ES-I3 (cell line): ENCODE results near the gene LKAAEAR1.

Experiments used
- H3K36me3 ChIP-seq: 2 replicates; pipeline ENCODE4 v1.6.1; 2013; ENCODE audit warnings: mild to moderate bottlenecking, low read length, control low read depth, moderate library complexity; ENCODE audit not compliant: insufficient read depth
- H3K4me1 ChIP-seq: 2 replicates; pipeline ENCODE4 v1.6.1; 2013; ENCODE audit warnings: mild to moderate bottlenecking, control low read depth, low read length; ENCODE audit not compliant: insufficient read depth
- H3K9ac ChIP-seq: 2 replicates; pipeline ENCODE4 v1.6.1; 2013; ENCODE audit warnings: low read depth, mild to moderate bottlenecking, low read length, moderate library complexity
- H3K9me3 ChIP-seq: 2 replicates; pipeline ENCODE4 v1.6.1; 2013; ENCODE audit warnings: mild to moderate bottlenecking, low read length, moderate library complexity; ENCODE audit not compliant: control insufficient read depth, insufficient read depth

The LKAAEAR1 gene

DNA sequence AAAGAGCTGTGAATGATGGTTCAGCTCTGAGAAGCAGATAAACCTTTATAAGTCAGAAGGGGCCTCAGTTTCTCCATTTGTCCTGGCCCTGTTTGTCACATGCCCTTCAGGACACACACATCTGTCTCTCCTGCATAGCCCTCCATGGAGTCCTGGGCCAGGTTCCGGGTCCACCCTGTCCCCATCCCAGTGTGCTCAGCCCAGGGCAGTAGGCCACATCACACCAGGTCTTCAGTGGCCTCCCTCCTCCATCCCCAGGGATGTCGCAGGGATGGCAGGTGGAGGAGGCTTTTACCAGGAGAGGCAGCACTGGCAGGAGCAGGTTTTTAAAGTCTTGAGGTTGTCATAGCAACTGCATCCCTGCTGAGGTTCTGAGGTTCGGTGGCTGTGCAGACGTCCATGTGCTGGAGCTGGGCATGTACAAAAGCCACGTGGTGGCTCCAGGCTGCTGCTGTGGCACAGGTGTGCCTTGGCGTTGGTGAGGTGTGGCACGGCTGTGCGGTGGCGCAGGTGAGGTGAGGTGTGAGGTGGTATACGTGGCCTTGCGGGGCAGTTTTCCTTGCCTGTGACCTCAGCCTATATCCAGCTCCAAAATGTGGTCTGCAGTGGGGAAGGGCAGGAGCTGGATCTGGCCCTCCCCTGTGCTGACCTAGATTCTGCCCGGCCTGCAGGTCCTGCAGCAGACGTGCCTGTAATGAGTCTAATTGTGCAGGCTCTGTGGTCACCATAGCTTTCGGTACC is 31.1 kb upstream of the LKAAEAR1 start:
- Histone ChIP-seq H3K4me1 (0 out of 2 replicates have a peak, but pooled peaks cover 5% of the 10 kb centered on the region), H3K9ac (no peak overlapping the region), H3K9me3 (no peaks in the 10 kb centered on the region), H3K36me3 (no peaks in the 10 kb centered on the region)

- no peak overlapping the region for H3K9ac ChIP-seq
- H3K36me3 ChIP-seq, result no peaks in the 10 kb centered on the region
- H3K9me3 ChIP-seq, result no peaks in the 10 kb centered on the region
- no peaks in the 10 kb centered on the region for H3K4me1 ChIP-seq
These were observed 30.3 kb upstream of the LKAAEAR1 start for GRCh38 chr20:64114356-64114971.

DNA sequence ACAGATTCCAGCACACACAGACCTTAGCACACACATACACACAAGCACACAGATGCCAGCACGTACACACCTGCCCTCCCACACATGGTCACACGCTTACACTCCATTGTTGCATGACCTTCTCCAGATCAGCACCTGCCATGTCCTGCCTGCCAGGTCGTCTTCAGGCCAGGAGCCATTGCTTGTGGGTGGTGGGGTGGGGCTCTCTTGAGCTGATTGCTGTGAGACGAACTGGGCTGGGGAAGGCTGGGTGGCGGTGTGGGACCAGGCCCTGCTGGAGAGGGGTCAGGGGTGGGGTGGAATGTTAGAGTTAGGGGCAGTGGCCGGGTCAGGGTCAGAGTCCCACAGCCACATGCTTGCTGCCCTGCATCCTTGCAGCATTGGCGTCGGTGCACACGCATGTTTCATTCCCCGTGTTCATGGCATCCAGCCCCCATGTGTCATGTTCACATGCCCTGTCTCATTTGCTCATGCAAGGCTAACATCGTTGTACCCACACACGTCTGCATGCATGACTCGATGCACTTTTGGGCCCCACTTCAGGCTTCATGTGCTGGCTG is 29.7 kb upstream of the LKAAEAR1 start:
- Histone ChIP-seq H3K9ac (no peak overlapping the region), H3K36me3 (no peaks in the 10 kb centered on the region), H3K4me1 (no peaks in the 10 kb centered on the region), H3K9me3 (no peaks in the 10 kb centered on the region)

DNA sequence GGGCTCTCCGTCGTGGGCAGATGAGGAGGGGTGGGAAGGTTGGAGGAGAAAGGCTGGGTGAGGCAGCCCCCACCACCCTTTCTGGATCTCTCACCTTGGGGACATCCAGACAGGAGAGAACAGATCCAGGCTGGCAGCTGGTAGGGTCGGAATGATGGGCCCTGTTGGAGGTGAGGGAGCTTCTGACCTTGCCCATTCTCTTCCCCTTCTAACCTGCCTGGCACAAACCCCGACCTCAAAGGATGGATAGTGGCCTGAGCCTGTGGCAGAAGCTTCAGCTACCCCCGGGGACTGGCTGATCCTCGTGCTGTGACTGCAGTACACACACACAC is 29.2 kb upstream of the LKAAEAR1 start:
- Histone ChIP-seq H3K4me1 (no peaks in the 10 kb centered on the region), H3K9me3 (no peaks in the 10 kb centered on the region), H3K36me3 (no peaks in the 10 kb centered on the region), H3K9ac (no peak overlapping the region)

GRCh38 chr20:64112691-64113443 is 28.7 kb upstream of the LKAAEAR1 start:
- H3K9ac ChIP-seq, result no peak overlapping the region
- no peaks in the 10 kb centered on the region for H3K4me1 ChIP-seq
- no peaks in the 10 kb centered on the region for H3K9me3 ChIP-seq
- H3K36me3 ChIP-seq, result no peaks in the 10 kb centered on the region

- Histone ChIP-seq H3K36me3 (no peaks in the 10 kb centered on the region), H3K9me3 (no peaks in the 10 kb centered on the region), H3K4me1 (no peaks in the 10 kb centered on the region; the same call in 1 of the 2 replicates), H3K9ac (no peak overlapping the region)
These were observed 27.8 kb upstream of the LKAAEAR1 start for GRCh38 chr20:64111841-64112641.

DNA sequence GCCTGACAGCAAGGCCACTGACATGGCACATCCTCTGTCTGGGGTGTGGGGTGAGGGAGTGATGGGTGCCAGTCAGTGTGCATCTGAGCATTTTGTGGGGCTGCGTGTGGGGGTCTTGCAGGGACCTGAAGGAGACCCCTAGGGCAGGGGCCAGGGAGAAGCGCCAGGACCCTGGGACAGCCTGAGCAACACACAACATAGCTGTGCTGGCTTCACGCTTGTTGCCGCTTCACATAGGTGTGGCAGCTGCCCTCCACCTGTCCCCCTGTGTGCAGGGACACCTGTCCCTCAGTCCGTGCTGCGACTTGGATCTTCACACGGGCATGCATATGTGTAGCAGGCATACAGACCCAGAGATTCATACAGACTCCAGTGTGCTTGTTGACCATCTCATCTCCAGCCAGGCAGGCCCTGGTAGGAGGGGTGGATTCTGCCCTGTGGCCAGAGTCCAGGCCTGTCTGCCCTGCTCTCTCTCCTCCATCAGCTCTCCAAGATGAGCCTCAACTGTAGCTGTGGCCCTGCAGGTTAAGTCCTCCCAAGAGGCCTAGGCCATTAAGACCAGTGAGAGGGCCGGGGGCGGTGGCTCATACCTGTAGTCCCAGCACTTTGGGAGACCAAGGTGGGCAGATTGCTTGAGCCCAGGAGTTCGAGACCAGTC is 26.3 kb upstream of the LKAAEAR1 start:
- H3K9ac ChIP-seq, result no peak overlapping the region
- H3K4me1 ChIP-seq, result no peaks in the 10 kb centered on the region; the same call in 1 of the 2 replicates
- H3K9me3 ChIP-seq, result no peaks in the 10 kb centered on the region
- H3K36me3 ChIP-seq, result no peaks in the 10 kb centered on the region

DNA sequence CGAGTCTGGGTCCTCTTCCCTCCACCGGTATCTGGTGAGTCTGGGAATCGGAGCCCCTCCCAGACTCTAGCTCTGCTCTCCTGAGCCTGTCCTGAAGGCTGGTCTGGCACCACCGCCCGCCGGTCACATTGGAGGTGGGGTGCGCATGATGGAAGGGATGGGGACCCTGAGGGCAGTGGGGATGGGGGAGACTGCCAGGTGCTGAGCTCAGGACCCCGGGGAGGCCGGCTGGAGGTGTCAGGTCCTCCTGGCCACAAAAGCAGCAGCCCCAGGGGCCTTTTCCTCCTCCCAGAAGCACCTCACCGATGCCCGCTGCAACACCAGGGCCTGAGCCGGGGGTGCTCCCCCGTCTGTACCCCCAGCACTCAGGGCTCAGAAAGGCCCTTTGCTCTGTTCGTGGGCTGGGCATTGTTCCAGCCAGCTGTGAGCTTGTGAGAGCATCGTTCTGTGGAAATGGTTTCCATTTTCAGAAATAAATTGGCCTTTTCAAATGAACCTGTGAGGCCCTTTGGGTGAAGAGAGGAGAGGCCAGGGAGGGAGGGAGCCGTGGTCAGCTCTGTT is 25.7 kb upstream of the LKAAEAR1 start:
- Histone ChIP-seq H3K9me3 (no peaks in the 10 kb centered on the region), H3K4me1 (no peaks in the 10 kb centered on the region; the same call in 1 of the 2 replicates), H3K36me3 (no peaks in the 10 kb centered on the region), H3K9ac (no peak overlapping the region)

GRCh38 chr20:64108731-64109681 is 24.8 kb upstream of the LKAAEAR1 start:
- Histone ChIP-seq H3K9me3 (no peaks in the 10 kb centered on the region), H3K36me3 (no peaks in the 10 kb centered on the region), H3K9ac (no peak overlapping the region), H3K4me1 (no peaks in the 10 kb centered on the region; the same call in none of the 2 replicates)

DNA sequence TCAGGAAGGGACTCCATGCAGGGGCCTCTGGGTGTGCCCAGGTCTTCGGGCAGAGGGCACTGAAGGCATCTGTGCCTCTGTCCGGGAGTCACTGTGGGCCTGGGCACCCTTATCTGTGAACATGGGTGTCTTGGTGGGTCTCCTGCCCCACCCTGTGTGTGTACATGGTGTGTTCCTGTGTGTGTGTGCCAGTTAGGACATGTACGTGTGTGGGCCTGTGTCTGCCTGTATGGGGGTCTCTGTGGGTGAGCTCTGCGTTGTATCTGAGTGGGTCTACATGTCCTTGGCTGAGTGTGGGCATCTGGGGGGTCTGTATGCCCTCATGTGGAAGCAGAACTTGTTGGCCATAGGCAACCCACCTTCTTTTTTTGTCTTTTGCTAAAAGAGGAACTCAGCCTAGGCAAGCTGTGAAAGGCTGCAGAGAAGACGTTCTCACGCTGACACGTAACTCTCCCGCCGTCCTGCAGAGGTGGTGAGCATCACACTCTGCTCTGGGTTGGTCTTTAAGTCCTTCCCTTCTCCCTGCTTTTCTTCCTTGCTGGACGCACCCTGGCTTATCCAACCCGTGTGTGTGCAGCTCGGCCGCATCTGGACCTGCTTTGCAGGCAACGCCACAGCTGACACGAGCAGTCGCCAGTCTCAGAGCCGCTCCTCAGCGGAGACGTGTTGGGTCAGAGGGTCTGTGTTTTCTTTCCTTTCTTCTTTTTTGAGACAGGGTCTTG is 23.7 kb upstream of the LKAAEAR1 start:
- no peaks in the 10 kb centered on the region; the same call in none of the 2 replicates for H3K4me1 ChIP-seq
- no peak overlapping the region for H3K9ac ChIP-seq
- no peaks in the 10 kb centered on the region for H3K36me3 ChIP-seq
- H3K9me3 ChIP-seq, result no peaks in the 10 kb centered on the region

DNA sequence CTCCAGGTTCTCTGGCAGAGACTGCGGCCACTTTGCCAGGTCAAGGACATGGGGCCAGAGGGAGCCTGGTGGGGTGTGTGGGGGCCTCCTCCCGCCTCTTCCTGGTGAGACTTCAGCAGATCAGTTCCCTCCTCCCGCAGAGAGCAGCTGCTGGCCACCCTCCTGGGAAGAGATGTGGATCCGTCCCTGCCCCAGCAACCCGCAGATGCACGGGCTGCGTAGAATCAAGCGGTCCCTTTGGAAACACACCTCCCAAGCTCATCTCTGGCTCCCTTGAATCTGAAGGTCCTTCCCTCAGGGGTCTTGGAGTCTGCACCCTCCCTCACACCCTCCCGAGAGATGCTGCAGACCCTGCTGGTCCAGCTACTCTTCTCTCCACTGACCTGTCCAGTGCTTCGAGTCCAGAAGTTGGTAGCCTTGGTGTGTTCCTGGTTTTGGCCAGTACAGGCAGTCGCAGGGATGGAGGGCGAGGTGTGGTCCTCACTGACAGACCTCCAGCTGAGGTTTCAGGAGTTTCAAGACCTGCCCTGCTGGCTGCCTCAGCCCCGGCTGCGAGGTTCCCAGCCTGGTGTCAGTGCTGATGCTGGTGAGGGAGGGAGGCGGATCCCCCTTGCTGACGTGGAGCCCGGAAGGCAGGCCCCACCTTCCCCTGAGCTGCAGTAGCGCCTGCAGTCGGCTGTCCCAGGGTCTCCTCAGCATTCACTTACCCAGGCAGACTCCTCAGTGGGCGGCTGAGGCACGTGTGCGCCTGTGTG is 23.0 kb upstream of the LKAAEAR1 start, which contains the start of gene NPBWR2:
NPBWR2 (minus strand) TSS at position 585 of the 755 bp plus-strand sequence. CDS start 734 bp downstream, outside the sequence.
- Histone ChIP-seq H3K9me3 (no peaks in the 10 kb centered on the region), H3K36me3 (no peaks in the 10 kb centered on the region), H3K9ac (no peak within 1 kb of the TSS), H3K4me1 (no peaks in the 10 kb centered on the region; the same call in none of the 2 replicates)
